Left ventricle myocardium inferior (tissue), 1 donor: ENCODE measurements around the gene TEFM. TPM values are rescaled to one million over a fixed set of nuclear protein-coding genes. Genes with fewer than 3 reads are reported as not detected.
"Not testable (repeated sequence)": the region's sequence is repeated elsewhere in the genome, so short reads cannot be mapped to it uniquely, and the experiment has no call there.

ENCODE experiments used
- DNase-seq: peaks from one replicate; pipeline ENCODE4 v3.0.0-alpha.2; 2020
- H3K27ac ChIP-seq: fragments of 200-600 bp; replicated peaks from 2 replicates; pipeline ENCODE4 v1.8.0; 2021
- H3K27me3 ChIP-seq: fragments of 200-600 bp; 2 replicates; pipeline ENCODE4 v1.8.0; 2021; ENCODE audit warnings: low read depth
- H3K36me3 ChIP-seq: fragments of 200-600 bp; 2 replicates; pipeline ENCODE4 v1.8.0; 2021
- H3K4me1 ChIP-seq: fragments of 200-600 bp; 2 replicates; pipeline ENCODE4 v1.8.0; 2021
- H3K4me3 ChIP-seq: fragments of 200-600 bp; 2 replicates; pipeline ENCODE4 v1.8.0; 2021; ENCODE audit warnings: mild to moderate bottlenecking, moderate library complexity
- H3K9me3 ChIP-seq: fragments of 200-600 bp; replicated peaks from 2 replicates; pipeline ENCODE4 v1.8.0; 2021
- intact Hi-C: fragments of 100-400 bp; cut with micrococcal nuclease; formaldehyde crosslinking; loops from one replicate; pipeline ENCODE4 v1.11.0; 2022
- total RNA-seq: library from RNA; stranded (reverse); fragmentation: NEBNext Ultra II Directional; extraction: Animal tissue kit (Norgen Biotek cat#: 25700); gene quantifications from one replicate; pipeline ENCODE4 v1.2.1, GENCODE V29; 2021
- TF ChIP-seq, protein P1 (sequence below): fragments of 200-600 bp; IDR thresholded peaks from 2 replicates; pipeline ENCODE4 v1.8.0; 2021; ENCODE audit warnings: antibody characterized with exemption, mild to moderate bottlenecking, borderline replicate concordance
- donor health status: DM: no; HTN: yes; CAD: no; lungs with severe emphysema.

The TEFM gene
- total RNA-seq, 1 donor from 2014 or later, result 17.7 TPM

DNA sequence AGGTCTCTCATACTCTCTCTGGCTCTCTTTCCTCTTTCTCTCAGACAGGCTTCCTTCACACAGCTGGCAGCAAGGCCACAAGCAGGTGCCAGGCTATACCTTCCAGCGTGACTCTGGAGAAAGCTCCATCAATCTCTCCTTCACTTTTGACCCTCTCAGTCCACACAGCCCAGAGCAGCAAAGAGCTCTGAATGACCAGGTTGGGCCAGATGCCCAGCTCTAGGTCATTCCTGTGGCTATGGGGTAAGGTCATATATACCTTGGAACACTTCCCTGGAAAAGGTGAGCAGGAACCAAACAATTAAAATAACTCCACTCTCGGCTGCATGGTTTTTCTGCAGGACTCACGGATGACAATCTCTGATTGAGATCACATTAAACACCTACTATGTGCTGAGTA, 24.5 kb upstream of the TEFM start:
- H3K4me3 ChIP-seq, result no peak overlapping the region
- no peak overlapping the region for H3K27ac ChIP-seq
- intact Hi-C loops, result no loop called here
- peaks cover 30% of the 10 kb centered on the region for H3K27me3 ChIP-seq
- no peaks in the 10 kb centered on the region for H3K9me3 ChIP-seq
- DNase-seq, result no peak
- TF ChIP-seq, protein P1, sequence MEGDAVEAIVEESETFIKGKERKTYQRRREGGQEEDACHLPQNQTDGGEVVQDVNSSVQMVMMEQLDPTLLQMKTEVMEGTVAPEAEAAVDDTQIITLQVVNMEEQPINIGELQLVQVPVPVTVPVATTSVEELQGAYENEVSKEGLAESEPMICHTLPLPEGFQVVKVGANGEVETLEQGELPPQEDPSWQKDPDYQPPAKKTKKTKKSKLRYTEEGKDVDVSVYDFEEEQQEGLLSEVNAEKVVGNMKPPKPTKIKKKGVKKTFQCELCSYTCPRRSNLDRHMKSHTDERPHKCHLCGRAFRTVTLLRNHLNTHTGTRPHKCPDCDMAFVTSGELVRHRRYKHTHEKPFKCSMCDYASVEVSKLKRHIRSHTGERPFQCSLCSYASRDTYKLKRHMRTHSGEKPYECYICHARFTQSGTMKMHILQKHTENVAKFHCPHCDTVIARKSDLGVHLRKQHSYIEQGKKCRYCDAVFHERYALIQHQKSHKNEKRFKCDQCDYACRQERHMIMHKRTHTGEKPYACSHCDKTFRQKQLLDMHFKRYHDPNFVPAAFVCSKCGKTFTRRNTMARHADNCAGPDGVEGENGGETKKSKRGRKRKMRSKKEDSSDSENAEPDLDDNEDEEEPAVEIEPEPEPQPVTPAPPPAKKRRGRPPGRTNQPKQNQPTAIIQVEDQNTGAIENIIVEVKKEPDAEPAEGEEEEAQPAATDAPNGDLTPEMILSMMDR, result no peak
- no peaks in the 10 kb centered on the region for H3K4me1 ChIP-seq
- peaks cover 8% of the 10 kb centered on the region for H3K36me3 ChIP-seq

DNA sequence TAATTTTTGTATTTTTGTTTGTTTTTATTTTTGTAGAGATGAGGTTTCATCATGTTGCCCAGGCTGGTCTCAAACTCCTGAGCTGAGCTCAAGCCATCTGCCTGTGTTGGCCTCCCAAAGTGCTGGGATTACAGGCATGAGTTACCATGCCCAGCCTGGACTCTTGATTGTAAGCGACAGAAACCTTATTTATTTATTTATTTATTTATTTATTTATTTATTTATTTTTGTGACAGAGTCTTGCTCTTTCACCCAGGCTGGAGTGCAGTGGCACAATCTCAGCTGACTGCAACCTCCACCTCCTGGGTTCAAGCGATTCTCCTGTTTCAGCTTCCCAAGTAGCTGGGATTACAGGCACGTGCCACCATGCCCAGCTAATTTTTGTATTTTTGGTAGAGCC, 23.8 kb upstream of the TEFM start:
- H3K4me3 ChIP-seq, H3K9me3 ChIP-seq, H3K4me1 ChIP-seq, H3K27ac ChIP-seq, H3K36me3 ChIP-seq, intact Hi-C loops, DNase-seq: not testable (repeated sequence)
- H3K27me3 ChIP-seq, result peaks cover 37% of the 10 kb centered on the region

DNA sequence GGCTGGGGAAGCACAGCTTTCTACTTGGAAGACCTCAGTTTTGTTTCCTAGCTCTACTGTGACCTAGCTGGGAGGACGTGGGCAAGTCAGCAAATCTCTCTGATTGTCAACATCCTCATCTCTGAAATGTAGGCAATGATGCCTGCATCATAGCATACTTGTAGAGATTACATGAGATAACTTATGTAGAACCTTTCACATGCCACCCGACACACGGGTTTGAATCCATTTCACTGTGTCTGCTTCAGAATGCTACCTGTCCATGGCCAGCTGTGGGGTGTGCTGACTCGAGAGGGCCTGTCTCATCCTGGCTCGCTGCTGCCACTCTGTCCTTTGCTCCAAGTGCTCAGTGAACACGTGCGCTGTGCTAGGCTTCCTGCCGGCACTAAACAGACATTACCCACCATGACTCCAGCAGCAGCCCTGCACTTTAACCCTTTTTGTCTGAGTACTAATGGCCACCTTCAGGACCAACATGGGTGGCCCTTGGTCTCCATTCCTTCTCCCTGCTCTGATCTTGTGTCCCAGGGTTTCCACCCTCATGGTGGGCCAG, 23.1 kb upstream of the TEFM start:
- H3K27me3 ChIP-seq, result peaks cover 44% of the 10 kb centered on the region
- H3K27ac ChIP-seq, result no peak overlapping the region
- peaks cover 3% of the 10 kb centered on the region for H3K36me3 ChIP-seq
- no peaks in the 10 kb centered on the region for H3K4me1 ChIP-seq
- intact Hi-C loops, result no loop called here
- no peaks in the 10 kb centered on the region for H3K9me3 ChIP-seq
- TF ChIP-seq, protein P1, result no peak
- no peak for DNase-seq
- no peak overlapping the region for H3K4me3 ChIP-seq

DNA sequence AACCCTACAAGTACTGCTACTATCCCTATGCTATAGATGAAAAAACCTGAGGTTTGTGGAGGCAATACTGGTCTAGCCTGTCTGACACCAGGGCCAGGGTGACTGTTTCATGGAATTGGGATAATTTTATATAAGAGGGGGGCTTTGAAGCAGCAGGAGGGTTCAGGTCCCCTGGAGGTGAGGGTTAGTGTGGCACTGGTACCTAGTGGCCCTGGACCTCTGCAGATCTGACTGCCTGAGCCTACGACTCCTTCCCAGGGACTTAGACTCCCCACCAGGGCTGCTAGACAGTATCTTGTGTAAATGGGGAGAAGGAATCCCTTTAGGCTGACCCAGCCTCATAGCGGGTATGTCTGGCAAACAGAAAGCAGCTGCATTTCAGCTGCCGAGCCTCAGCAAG, 22.5 kb upstream of the TEFM start:
- no peak for DNase-seq
- TF ChIP-seq, protein P1, result no peak
- no peaks in the 10 kb centered on the region for H3K4me1 ChIP-seq
- peaks cover 50% of the 10 kb centered on the region for H3K27me3 ChIP-seq
- no peak overlapping the region for H3K4me3 ChIP-seq
- H3K27ac ChIP-seq, result no peak overlapping the region
- peaks cover 3% of the 10 kb centered on the region for H3K36me3 ChIP-seq
- intact Hi-C loops, result no loop called here
- no peaks in the 10 kb centered on the region for H3K9me3 ChIP-seq

DNA sequence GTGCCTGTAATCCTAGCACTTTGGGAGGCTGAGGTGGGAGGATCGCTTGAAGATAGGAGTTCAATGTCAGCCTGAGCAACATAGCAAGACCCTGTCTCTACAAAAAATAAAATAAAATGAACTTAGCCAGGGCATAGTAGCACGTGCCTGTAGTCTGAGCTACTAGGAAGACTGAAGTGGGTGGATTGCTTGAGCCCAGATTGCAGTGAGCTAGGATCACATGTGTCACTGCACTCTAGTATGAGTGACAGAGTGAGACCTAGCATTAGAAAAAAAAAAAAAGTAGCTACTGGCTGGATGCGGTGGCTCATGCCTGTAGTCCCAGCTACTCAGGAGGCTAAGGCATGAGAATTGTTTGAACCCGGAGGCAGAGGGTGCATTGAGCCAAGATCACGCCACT, 21.7 kb upstream of the TEFM start:
- intact Hi-C loops, result no loop called here
- Histone ChIP-seq H3K9me3 (no peaks in the 10 kb centered on the region), H3K4me3 (no peak overlapping the region), H3K36me3 (peaks cover 3% of the 10 kb centered on the region), H3K27ac (no peak overlapping the region), H3K27me3 (peaks cover 58% of the 10 kb centered on the region), H3K4me1 (peaks cover 2% of the 10 kb centered on the region)
- DNase-seq, result no peak
- TF ChIP-seq, protein P1, result no peak

DNA sequence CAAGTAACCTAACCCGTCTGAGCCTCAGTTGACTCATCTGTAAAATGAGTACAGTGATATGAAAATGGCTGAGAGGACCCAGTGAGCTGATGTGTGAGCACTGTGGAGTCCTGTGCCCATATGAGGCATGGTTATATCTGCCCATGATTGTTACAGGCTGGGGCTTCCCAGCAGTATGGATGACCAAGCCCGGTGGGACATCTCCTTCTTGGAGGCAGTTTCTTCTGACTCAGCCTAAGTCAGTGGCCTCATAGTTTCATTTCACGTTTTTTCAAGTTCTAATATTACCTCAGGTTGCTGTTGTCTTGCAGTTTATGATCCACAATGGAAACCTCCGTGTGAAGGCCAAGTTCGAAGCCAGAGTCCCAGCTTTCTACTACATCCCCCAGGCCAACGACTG, 20.5 kb upstream of the TEFM start:
- TF ChIP-seq, protein P1, result no peak
- Histone ChIP-seq H3K27me3 (peaks cover 64% of the 10 kb centered on the region), H3K4me1 (peaks cover 14% of the 10 kb centered on the region), H3K9me3 (no peaks in the 10 kb centered on the region), H3K4me3 (no peak overlapping the region), H3K36me3 (peaks cover 3% of the 10 kb centered on the region), H3K27ac (no peak overlapping the region)
- DNase-seq, result no peak
- intact Hi-C loops, result no loop called here
